Retinal pigment epithelial cell (primary cell): ENCODE results near the gene ASB5.

Experiments used
- DNase-seq: peaks from one replicate; pipeline ENCODE4 v3.0.0-alpha.2; 2010; ENCODE audit warnings: low read depth
- H3K4me3 ChIP-seq: 2 replicates; pipeline ENCODE4 v1.5.1; 2011; ENCODE audit warnings: mild to moderate bottlenecking, low read length, control low read depth, moderate library complexity
- CTCF ChIP-seq: conservative IDR thresholded peaks from 2 replicates; pipeline ENCODE4 v1.5.1; 2011; ENCODE audit warnings: low read depth, low read length, control low read depth, inconsistent platforms

Gene ASB5

GRCh38 chr4:176266026-176266425, 3.0 kb downstream of the ASB5 start:
- DNase-seq: no peak
- TF ChIP-seq CTCF: no peak

GRCh38 chr4:176262243-176262642, 6.8 kb downstream of the ASB5 start:
- TF ChIP-seq CTCF: no peak
- no peak overlapping the region for H3K4me3 ChIP-seq
- DNase-seq: no peak

More at GRCh38 chr4:176266026-176266425, 3.0 kb downstream of the ASB5 start:
- no peak overlapping the region for H3K4me3 ChIP-seq

DNA sequence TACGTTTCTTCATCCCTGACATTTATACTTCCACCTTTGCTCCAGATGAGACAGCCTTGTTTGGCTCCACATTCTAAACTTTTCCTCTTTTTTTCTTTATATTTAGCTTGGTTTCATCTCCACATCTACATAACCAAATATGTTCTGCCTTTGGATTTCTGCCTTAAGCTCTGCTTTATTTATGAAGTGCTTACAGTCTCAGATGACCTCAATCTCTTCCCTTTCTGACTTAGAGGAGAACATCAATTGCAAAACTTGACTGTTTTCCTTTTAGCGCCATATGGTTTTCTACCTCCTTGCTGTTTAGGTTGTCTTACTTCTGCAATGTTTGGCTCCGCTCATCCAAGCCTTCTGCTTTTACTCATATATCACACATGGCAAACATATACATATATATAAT, 7.5 kb downstream of the ASB5 start:
- no peak for TF ChIP-seq CTCF
- no peak overlapping the region for H3K4me3 ChIP-seq
- DNase-seq: no peak

- H3K4me3 ChIP-seq: no peak overlapping the region
- DNase-seq: no peak
- no peak for TF ChIP-seq CTCF
Observed at GRCh38 chr4:176261018-176261417, 8.0 kb downstream of the ASB5 start.

DNA sequence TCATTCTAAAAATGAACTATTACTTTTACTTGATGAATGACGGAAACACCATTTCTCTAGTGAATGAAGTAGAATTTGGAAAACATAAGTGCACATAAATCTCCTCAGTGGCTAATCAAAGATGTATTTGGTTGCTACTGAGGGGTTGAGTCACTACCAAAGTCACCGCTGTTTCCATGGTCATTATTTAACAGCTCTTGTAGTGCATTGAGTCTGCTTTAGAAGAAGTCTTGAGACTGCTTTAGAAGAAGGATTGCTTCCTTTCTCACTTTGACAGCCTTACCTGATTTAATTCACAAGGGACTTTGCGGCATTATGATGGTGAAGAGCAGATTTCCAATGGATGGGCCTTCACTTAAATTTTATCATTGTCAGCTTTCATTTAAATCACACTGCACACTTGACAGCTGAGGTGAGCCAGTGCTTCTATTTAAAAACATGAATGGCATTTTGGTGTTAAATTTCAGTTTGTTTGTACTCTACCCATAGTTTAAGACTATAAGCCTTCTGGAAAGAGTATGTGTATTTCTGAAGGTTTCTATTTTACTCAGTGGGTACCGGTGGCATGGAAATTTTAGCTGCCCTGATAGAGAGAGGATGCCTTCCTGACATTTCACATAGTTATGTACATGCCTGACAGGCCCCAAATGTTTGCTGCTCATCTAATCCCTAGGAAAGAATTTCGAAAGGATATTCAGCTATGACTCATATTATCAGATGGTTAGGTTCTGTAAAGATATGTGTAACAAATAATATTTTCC, 9.5 kb downstream of the ASB5 start:
- H3K4me3 ChIP-seq: no peak overlapping the region
- TF ChIP-seq CTCF: no peak
- DNase-seq: no peak

DNA sequence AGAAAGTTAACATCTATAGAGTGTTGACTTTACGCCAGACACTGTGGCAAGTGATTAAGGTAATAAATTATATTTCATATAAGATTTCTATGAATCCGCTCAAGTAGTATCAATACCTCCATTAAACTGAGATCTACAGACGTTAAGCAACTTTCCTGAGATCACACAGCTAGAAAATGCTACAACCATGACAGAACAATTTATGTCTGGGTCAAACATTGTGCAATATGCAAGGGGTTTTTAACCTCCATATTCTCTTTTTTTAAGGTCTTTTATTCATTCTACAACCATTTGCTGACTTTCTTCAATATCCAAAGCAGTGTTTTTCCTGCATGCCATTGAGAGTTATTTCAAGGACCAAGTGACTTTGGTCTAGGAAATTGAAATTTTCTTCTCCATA, 10.9 kb downstream of the ASB5 start:
- DNase-seq: no peak
- no peak overlapping the region for H3K4me3 ChIP-seq
- TF ChIP-seq CTCF: no peak

DNA sequence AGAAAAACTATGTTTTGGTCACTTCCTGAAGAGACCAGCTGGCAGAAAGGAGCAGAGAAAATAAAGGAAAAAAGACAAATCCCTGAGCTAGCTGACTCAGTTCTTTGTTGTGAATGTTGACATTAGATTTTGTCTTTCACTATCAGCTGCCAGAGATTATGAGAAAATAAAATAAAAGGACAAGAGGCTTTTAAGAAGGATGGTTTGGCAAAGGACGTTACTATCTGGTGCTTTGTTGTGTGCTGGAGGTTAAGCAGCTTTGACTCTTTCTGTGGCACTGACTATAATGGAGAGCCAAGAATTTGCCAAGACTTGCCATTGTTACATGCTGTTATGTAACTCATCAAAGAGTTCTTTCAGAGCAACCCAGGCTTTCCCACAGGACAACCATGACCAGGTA, 12.1 kb downstream of the ASB5 start:
- no peak for TF ChIP-seq CTCF
- DNase-seq: no peak
- no peak overlapping the region for H3K4me3 ChIP-seq
